ENCODE measurements around the gene PTRHD1. TPM values are rescaled to one million over a fixed set of nuclear protein-coding genes. Genes with fewer than 3 reads are reported as not detected.

Gene PTRHD1
- total RNA-seq, 1 experiment from 2014 or later = 39.2 TPM

DNA sequence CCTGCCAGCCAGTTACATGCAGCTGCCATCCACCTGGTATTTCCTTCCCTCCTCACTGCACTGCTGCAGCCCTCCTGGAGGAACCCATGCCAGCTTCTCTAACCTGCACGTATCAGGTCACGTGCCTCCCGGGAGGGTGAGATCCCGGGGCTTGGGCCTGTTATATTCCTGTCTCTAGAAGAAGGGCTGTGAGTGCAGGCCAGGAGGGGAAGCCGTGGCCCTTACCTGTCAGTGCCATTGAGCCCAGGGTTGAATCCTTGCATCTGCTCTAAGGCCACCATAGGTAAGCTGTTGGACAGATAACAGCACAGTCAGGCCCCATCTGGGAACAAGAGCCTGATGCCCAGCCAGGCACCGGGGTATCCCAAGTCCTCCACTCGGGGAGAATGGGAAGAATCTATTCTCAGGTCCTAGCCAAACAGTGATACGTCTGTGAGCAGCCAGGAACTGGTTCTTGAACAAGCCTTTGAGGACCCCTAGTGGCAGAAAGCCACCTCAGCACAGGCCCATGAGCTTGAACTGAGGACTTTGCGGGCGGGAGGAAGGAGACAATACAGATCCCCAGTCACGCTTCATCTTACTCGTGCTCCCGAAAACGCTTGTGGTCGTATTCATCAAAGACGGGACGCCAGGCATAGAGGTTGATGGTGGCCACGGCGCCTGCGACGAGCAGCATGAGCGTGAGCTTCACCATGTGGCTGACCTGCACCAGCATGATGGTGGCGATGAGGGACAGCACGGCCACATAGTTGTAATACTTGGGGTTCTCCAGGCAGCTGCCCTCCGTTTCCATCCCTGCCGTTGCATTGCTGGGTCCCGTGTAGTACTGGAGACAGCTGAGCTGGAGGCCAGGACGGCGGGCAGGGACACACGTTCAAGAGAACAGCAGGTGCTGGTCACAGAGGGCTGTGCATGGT is 34.4 kb upstream of the PTRHD1 start:
- peaks cover 35% of the 10 kb centered on the region for H3K36me3 Mint-ChIP-seq
- H3K9me3 Mint-ChIP-seq = peaks cover 11% of the 10 kb centered on the region; the same call in 1 of the 2 replicates
- no peak overlapping the region for H3K4me3 Mint-ChIP-seq
- no peaks in the 10 kb centered on the region; the same call in 1 of the 2 replicates for H3K27me3 Mint-ChIP-seq (ENCODE audit: low read depth)
- TF ChIP-seq KAT7 (CRISPR knock-in tag; IDR thresholded peaks at IDR 0.05; ENCODE audit: borderline replicate concordance) (0 out of 2 replicates have a peak, but pooled peaks have one; percentile 44), FOXP1 (CRISPR knock-in tag; IDR thresholded peaks at IDR 0.05; ENCODE audit: borderline replicate concordance) (peak; percentile 46; the same call in 1 of the 2 replicates), ELF4 (CRISPR knock-in tag; IDR thresholded peaks at IDR 0.05; ENCODE audit: low read depth) (no peak), ZNF232 (CRISPR knock-in tag; IDR thresholded peaks at IDR 0.05) (0 out of 2 replicates have a peak, but pooled peaks have one; percentile 33), GABPB1 (CRISPR knock-in tag; IDR thresholded peaks at IDR 0.05) (peak; percentile 52; the same call in 1 of the 2 replicates), TEAD1 (CRISPR knock-in tag; IDR thresholded peaks at IDR 0.05) (no peak), ZNF263 (CRISPR knock-in tag; IDR thresholded peaks at IDR 0.05; ENCODE audit: low read depth) (peak; percentile 93)
- TF ChIP-seq, protein P1, sequence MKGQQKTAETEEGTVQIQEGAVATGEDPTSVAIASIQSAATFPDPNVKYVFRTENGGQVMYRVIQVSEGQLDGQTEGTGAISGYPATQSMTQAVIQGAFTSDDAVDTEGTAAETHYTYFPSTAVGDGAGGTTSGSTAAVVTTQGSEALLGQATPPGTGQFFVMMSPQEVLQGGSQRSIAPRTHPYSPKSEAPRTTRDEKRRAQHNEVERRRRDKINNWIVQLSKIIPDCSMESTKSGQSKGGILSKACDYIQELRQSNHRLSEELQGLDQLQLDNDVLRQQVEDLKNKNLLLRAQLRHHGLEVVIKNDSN (CRISPR knock-in tag; IDR thresholded peaks at IDR 0.05) = peak; percentile 30; the same call in 1 of the 2 replicates
- TF ChIP-seq, protein P2, sequence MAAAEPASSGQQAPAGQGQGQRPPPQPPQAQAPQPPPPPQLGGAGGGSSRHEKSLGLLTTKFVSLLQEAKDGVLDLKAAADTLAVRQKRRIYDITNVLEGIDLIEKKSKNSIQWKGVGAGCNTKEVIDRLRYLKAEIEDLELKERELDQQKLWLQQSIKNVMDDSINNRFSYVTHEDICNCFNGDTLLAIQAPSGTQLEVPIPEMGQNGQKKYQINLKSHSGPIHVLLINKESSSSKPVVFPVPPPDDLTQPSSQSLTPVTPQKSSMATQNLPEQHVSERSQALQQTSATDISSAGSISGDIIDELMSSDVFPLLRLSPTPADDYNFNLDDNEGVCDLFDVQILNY (CRISPR knock-in tag; IDR thresholded peaks at IDR 0.05) = no peak
- TF ChIP-seq, protein P3, sequence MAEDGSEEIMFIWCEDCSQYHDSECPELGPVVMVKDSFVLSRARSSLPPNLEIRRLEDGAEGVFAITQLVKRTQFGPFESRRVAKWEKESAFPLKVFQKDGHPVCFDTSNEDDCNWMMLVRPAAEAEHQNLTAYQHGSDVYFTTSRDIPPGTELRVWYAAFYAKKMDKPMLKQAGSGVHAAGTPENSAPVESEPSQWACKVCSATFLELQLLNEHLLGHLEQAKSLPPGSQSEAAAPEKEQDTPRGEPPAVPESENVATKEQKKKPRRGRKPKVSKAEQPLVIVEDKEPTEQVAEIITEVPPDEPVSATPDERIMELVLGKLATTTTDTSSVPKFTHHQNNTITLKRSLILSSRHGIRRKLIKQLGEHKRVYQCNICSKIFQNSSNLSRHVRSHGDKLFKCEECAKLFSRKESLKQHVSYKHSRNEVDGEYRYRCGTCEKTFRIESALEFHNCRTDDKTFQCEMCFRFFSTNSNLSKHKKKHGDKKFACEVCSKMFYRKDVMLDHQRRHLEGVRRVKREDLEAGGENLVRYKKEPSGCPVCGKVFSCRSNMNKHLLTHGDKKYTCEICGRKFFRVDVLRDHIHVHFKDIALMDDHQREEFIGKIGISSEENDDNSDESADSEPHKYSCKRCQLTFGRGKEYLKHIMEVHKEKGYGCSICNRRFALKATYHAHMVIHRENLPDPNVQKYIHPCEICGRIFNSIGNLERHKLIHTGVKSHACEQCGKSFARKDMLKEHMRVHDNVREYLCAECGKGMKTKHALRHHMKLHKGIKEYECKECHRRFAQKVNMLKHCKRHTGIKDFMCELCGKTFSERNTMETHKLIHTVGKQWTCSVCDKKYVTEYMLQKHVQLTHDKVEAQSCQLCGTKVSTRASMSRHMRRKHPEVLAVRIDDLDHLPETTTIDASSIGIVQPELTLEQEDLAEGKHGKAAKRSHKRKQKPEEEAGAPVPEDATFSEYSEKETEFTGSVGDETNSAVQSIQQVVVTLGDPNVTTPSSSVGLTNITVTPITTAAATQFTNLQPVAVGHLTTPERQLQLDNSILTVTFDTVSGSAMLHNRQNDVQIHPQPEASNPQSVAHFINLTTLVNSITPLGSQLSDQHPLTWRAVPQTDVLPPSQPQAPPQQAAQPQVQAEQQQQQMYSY (CRISPR knock-in tag; IDR thresholded peaks at IDR 0.05) = no peak; the same call in 1 of the 2 replicates
- TF ChIP-seq, protein P4, sequence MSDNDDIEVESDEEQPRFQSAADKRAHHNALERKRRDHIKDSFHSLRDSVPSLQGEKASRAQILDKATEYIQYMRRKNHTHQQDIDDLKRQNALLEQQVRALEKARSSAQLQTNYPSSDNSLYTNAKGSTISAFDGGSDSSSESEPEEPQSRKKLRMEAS (CRISPR knock-in tag; IDR thresholded peaks at IDR 0.05) = peak; percentile 39; the same call in 1 of the 2 replicates
- TF ChIP-seq, protein P5, sequence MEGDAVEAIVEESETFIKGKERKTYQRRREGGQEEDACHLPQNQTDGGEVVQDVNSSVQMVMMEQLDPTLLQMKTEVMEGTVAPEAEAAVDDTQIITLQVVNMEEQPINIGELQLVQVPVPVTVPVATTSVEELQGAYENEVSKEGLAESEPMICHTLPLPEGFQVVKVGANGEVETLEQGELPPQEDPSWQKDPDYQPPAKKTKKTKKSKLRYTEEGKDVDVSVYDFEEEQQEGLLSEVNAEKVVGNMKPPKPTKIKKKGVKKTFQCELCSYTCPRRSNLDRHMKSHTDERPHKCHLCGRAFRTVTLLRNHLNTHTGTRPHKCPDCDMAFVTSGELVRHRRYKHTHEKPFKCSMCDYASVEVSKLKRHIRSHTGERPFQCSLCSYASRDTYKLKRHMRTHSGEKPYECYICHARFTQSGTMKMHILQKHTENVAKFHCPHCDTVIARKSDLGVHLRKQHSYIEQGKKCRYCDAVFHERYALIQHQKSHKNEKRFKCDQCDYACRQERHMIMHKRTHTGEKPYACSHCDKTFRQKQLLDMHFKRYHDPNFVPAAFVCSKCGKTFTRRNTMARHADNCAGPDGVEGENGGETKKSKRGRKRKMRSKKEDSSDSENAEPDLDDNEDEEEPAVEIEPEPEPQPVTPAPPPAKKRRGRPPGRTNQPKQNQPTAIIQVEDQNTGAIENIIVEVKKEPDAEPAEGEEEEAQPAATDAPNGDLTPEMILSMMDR (IDR thresholded peaks at IDR 0.05) = peak; percentile 77
- TF ChIP-seq, protein P6, sequence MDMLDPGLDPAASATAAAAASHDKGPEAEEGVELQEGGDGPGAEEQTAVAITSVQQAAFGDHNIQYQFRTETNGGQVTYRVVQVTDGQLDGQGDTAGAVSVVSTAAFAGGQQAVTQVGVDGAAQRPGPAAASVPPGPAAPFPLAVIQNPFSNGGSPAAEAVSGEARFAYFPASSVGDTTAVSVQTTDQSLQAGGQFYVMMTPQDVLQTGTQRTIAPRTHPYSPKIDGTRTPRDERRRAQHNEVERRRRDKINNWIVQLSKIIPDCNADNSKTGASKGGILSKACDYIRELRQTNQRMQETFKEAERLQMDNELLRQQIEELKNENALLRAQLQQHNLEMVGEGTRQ (CRISPR knock-in tag; IDR thresholded peaks at IDR 0.05) = peak; percentile 63
- TF ChIP-seq, protein P7, sequence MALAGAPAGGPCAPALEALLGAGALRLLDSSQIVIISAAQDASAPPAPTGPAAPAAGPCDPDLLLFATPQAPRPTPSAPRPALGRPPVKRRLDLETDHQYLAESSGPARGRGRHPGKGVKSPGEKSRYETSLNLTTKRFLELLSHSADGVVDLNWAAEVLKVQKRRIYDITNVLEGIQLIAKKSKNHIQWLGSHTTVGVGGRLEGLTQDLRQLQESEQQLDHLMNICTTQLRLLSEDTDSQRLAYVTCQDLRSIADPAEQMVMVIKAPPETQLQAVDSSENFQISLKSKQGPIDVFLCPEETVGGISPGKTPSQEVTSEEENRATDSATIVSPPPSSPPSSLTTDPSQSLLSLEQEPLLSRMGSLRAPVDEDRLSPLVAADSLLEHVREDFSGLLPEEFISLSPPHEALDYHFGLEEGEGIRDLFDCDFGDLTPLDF (CRISPR knock-in tag; IDR thresholded peaks at IDR 0.05) = peak; percentile 69; the same call in 1 of the 2 replicates
- CTCF ChIA-PET = interaction anchor here (0.6 to 3.2 kb wide), 45 partner anchors 9 to 1010 kb away, joined by 3 to 42 read pairs (median 4); partner anchors contain the start of genes CENPO, NCOA1, PTRHD1 and TP53I3
- peak; percentile 89 for DNase-seq (ENCODE audit: low spot score)
- peak overlapping the region; percentile 90 for H3K27ac Mint-ChIP-seq
- H3K4me1 Mint-ChIP-seq = peaks cover 33% of the 10 kb centered on the region
- POLR2A ChIA-PET = interaction anchor here (0.6 to 1.0 kb wide), 2 partner anchors 214 to 242 kb away, joined by 3 to 7 read pairs; no protein-coding TSS in a partner anchor
- peak; percentile 89 for ATAC-seq
